Activated T-helper 2 cell treated with anti-CD3 and anti-CD28 coated beads, Interferon-gamma antibody, Interleukin-2, Interleukin-4, amounts not matched to agents 10 μg/mL and 5 μg/mL and 100 μg/mL, durations not matched to agents 14 hours and 24 hours and 36 hours (primary cell): Measurements from ENCODE around the gene STARD6. TPM values are rescaled to one million over a fixed set of nuclear protein-coding genes. Genes with fewer than 3 reads are reported as not detected.

Experiments used
- DNase-seq: peaks from one replicate; pipeline ENCODE4 v3.0.0; 2021; ENCODE audit warnings: low spot score
- H3K27ac Mint-ChIP-seq: one replicate; pipeline ENCODE4 v1.8.0; 2021; ENCODE audit warnings: mixed read lengths
- H3K27me3 Mint-ChIP-seq: one replicate; pipeline ENCODE4 v1.8.0; 2021; ENCODE audit warnings: low read depth, mixed read lengths
- H3K36me3 Mint-ChIP-seq: one replicate; pipeline ENCODE4 v1.8.0; 2021; ENCODE audit warnings: low read depth, mixed read lengths
- H3K4me1 Mint-ChIP-seq: one replicate; pipeline ENCODE4 v1.8.0; 2021; ENCODE audit warnings: low read depth, mixed read lengths
- H3K4me3 Mint-ChIP-seq: one replicate; pipeline ENCODE4 v1.8.0; 2021; ENCODE audit warnings: low read depth, mild to moderate bottlenecking, moderate library complexity, mixed read lengths
- H3K9me3 Mint-ChIP-seq: one replicate; pipeline ENCODE4 v1.8.0; 2021; ENCODE audit warnings: mixed read lengths
- intact Hi-C: fragments of 100-400 bp; cut with micrococcal nuclease; formaldehyde crosslinking; loops from one replicate; pipeline ENCODE4 v1.15.1; 2023
- total RNA-seq: library from RNA; stranded (reverse); gene quantifications from 2 replicates; pipeline ENCODE4 v1.2.3, GENCODE V29; 2022

STARD6 gene
- total RNA-seq, 1 donor from 2014 or later, result not detected

GRCh38 chr18:54382733-54383252 is 25.1 kb upstream of the STARD6 start:
- intact Hi-C loops, result no loop called here
- Mint-ChIP-seq H3K9me3 (no peaks in the 10 kb centered on the region), H3K4me3 (no peak overlapping the region), H3K4me1 (peaks cover under 1% of the 10 kb centered on the region), H3K27ac (no peak overlapping the region), H3K27me3 (no peaks in the 10 kb centered on the region), H3K36me3 (peaks cover 25% of the 10 kb centered on the region)
- DNase-seq, result no peak

GRCh38 chr18:54382076-54382475 is 24.4 kb upstream of the STARD6 start:
- H3K9me3 Mint-ChIP-seq, result no peaks in the 10 kb centered on the region
- H3K27ac Mint-ChIP-seq, result no peak overlapping the region
- no peak overlapping the region for H3K4me3 Mint-ChIP-seq
- no peak for DNase-seq
- H3K4me1 Mint-ChIP-seq, result no peaks in the 10 kb centered on the region
- peaks cover 25% of the 10 kb centered on the region for H3K36me3 Mint-ChIP-seq
- intact Hi-C loops, result no loop called here
- no peaks in the 10 kb centered on the region for H3K27me3 Mint-ChIP-seq

GRCh38 chr18:54381640-54382039 is 24.0 kb upstream of the STARD6 start:
- peaks cover 26% of the 10 kb centered on the region for H3K36me3 Mint-ChIP-seq
- intact Hi-C loops, result no loop called here
- H3K27ac Mint-ChIP-seq, result no peak overlapping the region
- no peaks in the 10 kb centered on the region for H3K9me3 Mint-ChIP-seq
- H3K27me3 Mint-ChIP-seq, result no peaks in the 10 kb centered on the region
- DNase-seq, result no peak
- no peak overlapping the region for H3K4me3 Mint-ChIP-seq
- H3K4me1 Mint-ChIP-seq, result no peaks in the 10 kb centered on the region

GRCh38 chr18:54378057-54378456 is 20.4 kb upstream of the STARD6 start:
- no peak overlapping the region for H3K4me3 Mint-ChIP-seq
- H3K4me1 Mint-ChIP-seq, result no peaks in the 10 kb centered on the region
- DNase-seq, result no peak
- intact Hi-C loops, result no loop called here
- H3K27me3 Mint-ChIP-seq, result no peaks in the 10 kb centered on the region
- peaks cover 39% of the 10 kb centered on the region for H3K36me3 Mint-ChIP-seq
- no peaks in the 10 kb centered on the region for H3K9me3 Mint-ChIP-seq
- no peak overlapping the region for H3K27ac Mint-ChIP-seq

- H3K36me3 Mint-ChIP-seq, result peaks cover 22% of the 10 kb centered on the region
- no peak for DNase-seq
- H3K4me1 Mint-ChIP-seq, result peaks cover 21% of the 10 kb centered on the region
- no peak overlapping the region for H3K4me3 Mint-ChIP-seq
- no peak overlapping the region for H3K27ac Mint-ChIP-seq
- intact Hi-C loops, result no loop called here
- no peaks in the 10 kb centered on the region for H3K27me3 Mint-ChIP-seq
- H3K9me3 Mint-ChIP-seq, result no peaks in the 10 kb centered on the region
Measured at GRCh38 chr18:54360406-54360805, 2.7 kb upstream of the STARD6 start.

- no peaks in the 10 kb centered on the region for H3K9me3 Mint-ChIP-seq
- no peak for DNase-seq
- no peak overlapping the region for H3K27ac Mint-ChIP-seq
- intact Hi-C loops, result no loop called here
- H3K4me3 Mint-ChIP-seq, result peak overlapping the region; percentile 99
- H3K4me1 Mint-ChIP-seq, result peaks cover 21% of the 10 kb centered on the region
- no peaks in the 10 kb centered on the region for H3K27me3 Mint-ChIP-seq
- H3K36me3 Mint-ChIP-seq, result peaks cover 22% of the 10 kb centered on the region
Measured at GRCh38 chr18:54359233-54359632, 1.6 kb upstream of the STARD6 start.

- no peak for DNase-seq
- no peaks in the 10 kb centered on the region for H3K27me3 Mint-ChIP-seq
- H3K27ac Mint-ChIP-seq, result peak overlapping the region; percentile 97
- H3K9me3 Mint-ChIP-seq, result no peaks in the 10 kb centered on the region
- H3K4me1 Mint-ChIP-seq, result peaks cover 21% of the 10 kb centered on the region
- H3K4me3 Mint-ChIP-seq, result peak overlapping the region; percentile 99
- peaks cover 22% of the 10 kb centered on the region for H3K36me3 Mint-ChIP-seq
- intact Hi-C loops, result loop anchor here (1.0 kb wide), 1 partner anchor 30 kb away; no protein-coding TSS in a partner anchor
Measured at GRCh38 chr18:54358495-54359040, 910 bp upstream of the STARD6 start.

GRCh38 chr18:54357082-54357659 is 487 bp downstream of the STARD6 start:
- Mint-ChIP-seq H3K27ac (peak overlapping the region; percentile 97), H3K4me1 (peaks cover 22% of the 10 kb centered on the region), H3K4me3 (peak overlapping the region; percentile 99), H3K36me3 (peaks cover 18% of the 10 kb centered on the region), H3K27me3 (peaks cover 2% of the 10 kb centered on the region), H3K9me3 (peaks cover 2% of the 10 kb centered on the region)
- no peak for DNase-seq
- intact Hi-C loops, result loop anchor here (1.0 to 2.0 kb wide), 5 partner anchors 36 to 208 kb away; partner anchors contain the start of gene MBD2

GRCh38 chr18:54351186-54351585 is 6.5 kb downstream of the STARD6 start:
- Mint-ChIP-seq H3K9me3 (peaks cover 3% of the 10 kb centered on the region), H3K27ac (no peak overlapping the region), H3K27me3 (peaks cover 35% of the 10 kb centered on the region), H3K36me3 (no peaks in the 10 kb centered on the region), H3K4me3 (no peak overlapping the region), H3K4me1 (peaks cover 15% of the 10 kb centered on the region)
- intact Hi-C loops, result loop anchor here (1.0 to 2.0 kb wide), 2 partner anchors 66 to 88 kb away; no protein-coding TSS in a partner anchor
- no peak for DNase-seq

GRCh38 chr18:54338230-54338629 is 19.4 kb downstream of the STARD6 start:
- H3K27me3 Mint-ChIP-seq, result peaks cover 6% of the 10 kb centered on the region
- no peak overlapping the region for H3K27ac Mint-ChIP-seq
- H3K4me3 Mint-ChIP-seq, result no peak overlapping the region
- no peaks in the 10 kb centered on the region for H3K4me1 Mint-ChIP-seq
- no peak for DNase-seq
- no peaks in the 10 kb centered on the region for H3K36me3 Mint-ChIP-seq
- peaks cover 9% of the 10 kb centered on the region for H3K9me3 Mint-ChIP-seq
- intact Hi-C loops, result no loop called here

- H3K36me3 Mint-ChIP-seq, result no peaks in the 10 kb centered on the region
- H3K4me3 Mint-ChIP-seq, result no peak overlapping the region
- H3K27ac Mint-ChIP-seq, result no peak overlapping the region
- intact Hi-C loops, result no loop called here
- DNase-seq, result no peak
- peaks cover 14% of the 10 kb centered on the region for H3K27me3 Mint-ChIP-seq
- H3K9me3 Mint-ChIP-seq, result peaks cover 3% of the 10 kb centered on the region
- H3K4me1 Mint-ChIP-seq, result no peaks in the 10 kb centered on the region
Measured at GRCh38 chr18:54335638-54336173, 22.0 kb downstream of the STARD6 start.

GRCh38 chr18:54330768-54331548 is 26.7 kb downstream of the STARD6 start:
- Mint-ChIP-seq H3K36me3 (no peaks in the 10 kb centered on the region), H3K9me3 (no peaks in the 10 kb centered on the region), H3K4me1 (no peaks in the 10 kb centered on the region), H3K4me3 (no peak overlapping the region), H3K27ac (no peak overlapping the region), H3K27me3 (peaks cover 13% of the 10 kb centered on the region)
- intact Hi-C loops, result no loop called here
- no peak for DNase-seq

GRCh38 chr18:54329787-54330186 is 27.9 kb downstream of the STARD6 start:
- DNase-seq, result no peak
- H3K27ac Mint-ChIP-seq, result no peak overlapping the region
- H3K4me3 Mint-ChIP-seq, result no peak overlapping the region
- no peaks in the 10 kb centered on the region for H3K9me3 Mint-ChIP-seq
- H3K4me1 Mint-ChIP-seq, result no peaks in the 10 kb centered on the region
- H3K27me3 Mint-ChIP-seq, result peaks cover 13% of the 10 kb centered on the region
- no peaks in the 10 kb centered on the region for H3K36me3 Mint-ChIP-seq
- intact Hi-C loops, result no loop called here
